GM21717 (cell line): ENCODE measurements around the gene PPIF.

ENCODE experiments used
- ATAC-seq: cut with Tn5 transposase; IDR thresholded peaks from one replicate; pipeline ENCODE4 v1.9.1; 2021; ENCODE audit warnings: mild to moderate bottlenecking, moderate library complexity; ENCODE audit not compliant: unreplicated experiment

The PPIF gene

DNA sequence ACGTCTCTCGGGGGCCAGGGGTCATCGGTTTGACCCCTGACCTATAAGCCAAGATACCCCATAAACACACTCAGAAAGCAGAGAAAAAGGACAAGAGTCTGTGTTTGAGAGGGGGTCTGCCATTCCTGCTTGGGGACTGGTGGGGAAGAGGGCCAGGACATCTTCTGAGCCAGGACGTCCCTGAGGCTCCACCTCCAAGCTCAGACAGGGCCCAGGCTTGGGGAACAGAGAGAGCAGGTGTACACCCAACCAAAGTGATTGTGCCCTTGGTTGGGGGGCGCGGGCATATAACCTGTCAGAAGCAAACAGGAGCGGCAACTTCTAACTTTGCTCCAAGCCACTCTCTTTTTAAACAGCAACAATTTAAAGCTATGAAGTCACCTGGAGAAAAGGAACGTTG lies 33.9 kb upstream of the PPIF start:
- ATAC-seq = no peak

DNA sequence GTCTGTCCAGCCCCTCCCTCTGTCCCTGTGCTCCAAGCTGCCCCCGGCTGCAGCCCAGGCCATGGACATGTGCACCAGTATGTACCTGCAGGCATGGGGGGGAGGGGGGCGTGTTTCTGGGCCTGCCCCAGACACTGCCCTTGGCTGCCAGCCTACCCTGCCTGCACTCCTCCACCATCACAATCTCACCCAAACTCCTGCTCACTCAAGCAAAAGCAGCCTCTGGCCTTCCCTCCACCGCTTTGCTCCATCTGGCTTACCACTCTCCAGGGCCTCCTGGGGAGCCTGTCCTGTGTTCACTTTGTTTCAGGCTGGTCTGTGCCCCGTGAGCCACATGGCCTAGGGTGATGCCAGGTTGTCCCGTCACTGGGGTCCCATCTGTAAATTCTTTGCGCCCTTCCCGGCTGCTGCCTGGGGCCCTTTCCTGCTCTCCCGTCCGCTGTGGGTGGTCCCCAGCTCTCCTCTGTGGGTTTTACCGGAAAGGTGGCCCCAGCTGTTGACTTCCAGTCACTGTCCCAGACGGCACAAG lies 33.3 kb upstream of the PPIF start:
- ATAC-seq = no peak

DNA sequence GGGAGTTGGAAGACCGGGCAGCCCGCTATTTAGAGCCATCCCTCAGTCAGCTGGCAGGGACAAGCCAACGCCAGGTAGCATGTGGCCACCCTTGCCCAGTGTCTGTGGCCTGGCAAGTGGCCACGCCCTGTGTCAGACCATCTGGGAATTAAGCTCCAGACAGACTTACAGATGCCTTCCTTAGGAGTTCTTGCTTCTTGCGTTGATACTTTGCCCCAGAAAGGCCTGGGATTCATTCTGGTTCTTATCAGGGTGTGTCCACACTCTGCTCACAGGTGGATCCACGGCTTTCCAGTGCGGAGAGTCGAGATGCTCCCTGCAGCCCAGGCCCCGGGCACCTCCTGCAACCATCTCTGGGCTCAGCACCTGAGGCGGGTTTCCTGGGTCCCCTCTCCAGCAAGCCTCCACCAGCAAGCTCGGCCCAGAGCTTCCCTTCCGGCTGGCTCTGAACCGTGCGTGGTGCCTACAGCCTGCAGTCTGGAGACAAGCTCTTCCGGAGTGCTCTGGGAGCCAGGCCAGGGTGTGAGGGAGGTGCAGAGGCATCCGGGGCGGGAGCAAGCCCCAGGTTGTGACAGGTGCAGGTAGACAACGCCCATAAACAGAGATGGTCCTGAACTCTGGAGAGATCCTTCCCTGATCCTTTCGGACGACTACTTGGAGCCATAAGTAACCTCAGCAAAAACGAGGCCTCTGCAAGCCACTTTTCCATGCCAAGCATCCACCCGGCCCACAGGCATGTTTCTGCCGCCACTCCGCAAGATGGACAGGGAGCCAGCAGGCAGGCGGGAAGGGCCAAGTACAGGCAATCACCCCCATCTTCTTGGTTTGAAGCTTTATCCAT lies 32.3 kb upstream of the PPIF start:
- no peak for ATAC-seq

DNA sequence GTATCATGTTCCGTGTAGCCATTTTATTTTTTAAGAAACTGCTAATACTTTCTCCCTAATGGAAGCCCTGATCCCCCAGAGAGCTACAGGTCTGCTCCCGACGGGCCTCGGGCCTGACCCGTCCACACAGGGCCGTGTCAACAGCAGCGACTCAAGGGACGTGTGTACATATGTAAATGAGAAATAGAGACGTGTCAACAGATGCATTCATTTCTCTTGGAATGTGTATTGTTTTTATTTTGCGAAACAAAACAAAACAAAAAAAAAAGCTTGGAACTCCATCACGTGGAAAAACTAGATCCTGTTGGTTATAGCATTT lies 31.7 kb upstream of the PPIF start:
- ATAC-seq = no peak

DNA sequence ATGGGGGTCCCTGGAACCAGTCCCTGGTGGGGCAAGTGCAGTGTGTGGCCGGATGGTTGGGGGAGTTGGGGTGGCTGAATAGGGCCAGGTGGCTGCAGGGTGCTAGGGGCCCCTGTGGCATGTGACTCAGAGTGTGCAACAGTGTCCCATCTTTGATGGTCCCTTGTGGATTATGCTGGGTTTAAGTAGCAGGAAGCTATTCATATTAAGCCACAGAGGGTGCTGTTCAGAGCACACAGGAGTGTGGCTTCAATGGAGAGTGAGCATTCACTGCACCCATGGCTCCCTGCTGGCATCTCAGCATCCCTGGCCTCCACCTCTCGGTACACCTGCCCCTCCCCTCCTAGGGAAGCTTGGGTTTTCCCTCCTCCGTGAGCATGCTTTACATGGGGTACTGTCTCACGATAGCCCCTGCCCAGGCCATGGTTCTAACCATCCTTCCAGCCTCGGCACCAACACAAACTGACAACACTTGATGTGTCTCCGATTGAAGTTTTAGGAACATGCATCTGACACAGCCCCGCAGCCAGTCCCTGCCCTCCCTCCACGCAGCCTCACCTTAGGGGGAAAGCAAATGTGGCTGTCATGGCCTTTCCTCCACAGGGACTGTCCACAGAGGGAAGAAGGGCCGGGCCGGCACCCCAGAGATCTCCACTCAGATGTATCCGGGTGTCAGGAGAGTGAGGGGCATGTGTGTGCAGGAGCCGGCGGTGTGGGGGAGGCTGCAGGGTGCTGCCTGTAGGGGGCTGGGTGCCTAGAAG lies 30.4 kb upstream of the PPIF start:
- peak; percentile 51 for ATAC-seq

DNA sequence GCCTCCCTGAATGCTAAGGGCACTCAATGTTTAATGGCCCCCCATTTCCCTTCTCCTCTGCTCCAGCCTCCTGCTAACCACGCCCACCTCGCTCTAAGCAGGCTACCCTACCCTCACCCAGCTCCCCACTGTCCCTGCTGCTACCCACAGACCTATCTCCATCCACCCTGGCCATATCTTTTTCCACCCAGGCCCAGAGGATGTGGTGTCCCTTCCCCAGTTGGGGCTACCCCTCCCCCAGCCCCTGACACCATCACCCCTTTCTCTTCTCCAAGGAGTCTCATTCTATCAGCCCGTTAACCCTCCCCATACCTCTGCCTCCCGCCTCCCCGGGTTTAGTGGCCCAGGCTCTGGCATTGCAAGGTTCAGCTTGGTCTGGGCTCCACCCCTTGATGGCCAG lies 28.9 kb upstream of the PPIF start:
- ATAC-seq = no peak

DNA sequence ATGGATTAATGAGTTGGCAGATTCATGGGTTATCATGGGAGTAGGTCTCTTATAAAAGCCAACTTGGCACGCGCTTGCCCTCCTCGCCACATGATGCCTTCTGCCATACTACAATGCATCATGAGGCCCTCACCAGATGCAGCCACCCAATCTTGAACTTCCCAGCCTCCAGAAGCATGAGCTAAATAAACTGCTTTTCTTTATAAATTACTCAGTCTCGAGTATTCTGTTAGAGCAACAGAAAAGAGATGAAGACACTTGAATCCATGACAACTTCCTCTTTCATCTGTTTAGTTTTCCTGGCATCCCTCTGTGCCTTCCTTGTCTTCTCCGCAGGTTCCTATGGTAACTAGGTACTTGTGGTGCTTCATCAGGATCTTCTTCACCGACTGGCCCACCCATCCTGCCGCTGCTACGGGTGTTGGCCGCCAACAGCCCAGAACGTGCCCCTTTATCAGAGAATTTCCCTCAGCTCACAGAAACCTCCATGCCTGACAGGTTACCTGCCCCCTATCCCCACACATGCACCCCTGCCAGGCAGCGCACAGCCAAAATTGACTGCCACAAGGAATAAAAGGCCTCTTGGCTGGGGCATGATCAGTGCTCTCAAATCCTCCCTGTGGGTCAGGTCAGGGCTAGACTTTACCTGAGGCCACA lies 28.0 kb upstream of the PPIF start:
- ATAC-seq = no peak

GRCh38 chr10:79320316-79320715 lies 27.0 kb upstream of the PPIF start:
- ATAC-seq = no peak

DNA sequence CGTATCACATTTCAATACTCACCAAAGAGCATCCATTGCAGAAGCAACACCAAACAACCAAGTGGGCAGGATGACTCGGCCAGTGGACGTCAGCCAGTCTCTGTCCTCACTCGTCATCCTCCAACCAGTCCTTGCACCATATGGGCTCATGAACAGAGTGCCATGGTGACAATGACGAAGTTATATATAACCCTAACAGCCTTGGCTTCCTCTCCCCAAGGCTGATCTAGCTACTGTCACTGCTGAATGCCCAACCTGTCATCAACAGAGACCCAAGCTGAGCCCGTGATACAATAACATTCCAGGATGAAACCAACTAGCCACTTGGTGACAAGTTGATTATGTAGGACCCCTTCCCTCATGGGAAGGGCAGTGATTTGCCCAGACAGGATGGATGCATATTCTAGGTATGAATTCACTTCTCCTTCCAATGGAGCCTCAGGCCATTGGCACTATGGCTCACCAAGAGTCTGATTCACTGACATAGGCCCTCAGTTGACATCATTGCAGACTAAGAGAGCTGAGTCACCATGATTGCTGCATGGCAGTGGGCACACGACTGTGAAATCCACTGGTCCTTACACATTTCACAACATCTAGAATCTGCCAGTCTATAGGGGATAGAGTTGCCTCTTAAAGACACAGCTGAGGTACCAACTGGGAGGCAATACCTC lies 26.3 kb upstream of the PPIF start:
- no peak for ATAC-seq

DNA sequence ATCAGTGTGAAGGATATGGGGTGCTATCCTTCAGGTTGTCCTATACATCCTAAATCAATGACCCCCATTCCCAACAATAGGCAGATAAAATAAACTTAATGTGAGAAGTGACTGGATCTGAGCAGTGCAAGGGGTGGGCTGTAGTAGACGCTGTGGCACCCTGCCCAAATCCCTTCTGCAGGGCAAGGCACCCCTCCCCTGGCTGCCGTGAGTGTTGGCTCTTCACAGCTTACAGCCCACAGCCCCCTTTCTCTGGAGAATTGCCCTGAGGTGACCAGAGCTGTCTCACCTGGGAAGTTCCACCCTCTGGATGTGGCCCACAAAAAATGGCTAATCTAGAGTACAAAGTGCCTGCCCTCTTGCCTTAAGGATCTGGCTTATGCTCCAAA lies 25.8 kb upstream of the PPIF start:
- no peak for ATAC-seq

- ATAC-seq = no peak
Observed at GRCh38 chr10:79321951-79322350, 25.3 kb upstream of the PPIF start.

- no peak for ATAC-seq
Observed at GRCh38 chr10:79322616-79323543, 24.4 kb upstream of the PPIF start.

DNA sequence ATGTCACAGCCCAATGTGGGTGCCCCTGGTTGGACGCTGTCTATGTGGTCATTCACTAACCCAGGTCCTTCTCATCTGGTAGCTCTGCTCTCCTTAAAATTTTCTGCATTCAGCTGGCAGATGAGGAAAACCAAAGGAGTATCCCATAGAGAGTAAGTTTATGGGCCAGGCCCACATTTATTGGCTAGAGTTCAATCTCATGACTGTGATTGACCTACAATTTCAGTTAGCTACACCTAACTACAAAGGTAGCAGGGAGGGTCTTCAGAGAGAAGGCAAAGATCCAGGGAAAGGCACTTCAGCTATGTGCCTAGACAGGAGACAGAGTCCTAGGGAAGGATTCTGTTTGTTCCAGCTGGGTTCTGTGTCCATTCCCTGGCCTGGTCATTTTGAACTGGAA lies 23.7 kb upstream of the PPIF start:
- no peak for ATAC-seq

- ATAC-seq = no peak
Observed at GRCh38 chr10:79324032-79324695, 23.1 kb upstream of the PPIF start.

GRCh38 chr10:79326361-79327089 lies 20.7 kb upstream of the PPIF start:
- ATAC-seq = no peak

GRCh38 chr10:79327090-79327457 lies 20.2 kb upstream of the PPIF start:
- ATAC-seq = no peak

DNA sequence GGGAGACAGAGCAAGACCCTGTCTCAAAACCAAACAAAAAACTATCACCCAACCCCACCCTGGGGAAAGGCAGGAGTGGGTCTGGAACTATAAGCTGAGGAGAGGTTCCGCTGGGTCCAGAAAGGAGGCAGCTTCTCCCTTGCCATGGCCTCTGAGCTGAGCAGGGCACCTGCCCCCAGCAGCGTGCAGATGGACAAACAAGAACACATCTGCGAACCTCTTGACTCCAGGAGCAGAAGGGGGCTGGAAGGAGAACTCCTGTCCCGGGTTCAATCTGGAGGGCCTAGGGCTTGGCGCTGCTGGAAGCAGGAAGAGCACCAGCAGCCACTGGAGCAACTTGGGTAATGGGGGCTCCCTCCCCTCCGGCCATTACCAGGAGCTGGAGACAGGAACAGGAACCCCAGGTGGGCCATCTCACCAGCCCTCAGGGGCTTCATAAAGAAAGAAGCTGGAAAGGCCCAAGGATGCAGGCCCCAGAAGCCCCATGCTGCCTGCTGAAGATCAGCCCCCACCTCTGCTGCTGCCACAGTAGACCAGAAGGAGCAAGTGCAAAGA lies 19.0 kb upstream of the PPIF start:
- ATAC-seq = no peak

GRCh38 chr10:79328737-79329504 lies 18.3 kb upstream of the PPIF start:
- ATAC-seq = no peak
